CD8-positive, alpha-beta memory T cell (primary cell): Measurements from ENCODE around the gene ADI1. TPM values are rescaled to one million over a fixed set of nuclear protein-coding genes. Genes with fewer than 3 reads are reported as not detected.
A peak's percentile ranks its signal among the peaks of the same experiment; 100 is the strongest.
"Not testable (repeated sequence)": the region's sequence is repeated elsewhere in the genome, so short reads cannot be mapped to it uniquely, and the experiment has no call there.

Source experiments
- CTCF ChIA-PET: fragments of 350-600 bp; sonication (Branson Sonifier 250); formaldehyde crosslinking; loops from one replicate; lab custom pipeline; 2021; ENCODE audit warnings: antibody characterized with exemption; lab: Charles Lee
- POLR2A ChIA-PET: fragments of 350-600 bp; sonication (Branson Sonifier 250); formaldehyde crosslinking; loops from one replicate; lab custom pipeline; 2021; ENCODE audit warnings: antibody characterized with exemption; lab: Charles Lee
- DNase-seq, 5 donors: peaks; one replicate each; pipeline versions ENCODE4 v3.0.0 to v3.0.0-alpha.2; 2020 to 2022; ENCODE audit warnings: mixed read lengths in 1 of 5
- H3K27ac ChIP-seq: one replicate; pipeline ENCODE4 v1.7.0; 2013; ENCODE audit warnings: low read depth, mild to moderate bottlenecking, low read length, moderate library complexity
- H3K27me3 ChIP-seq: 2 replicates; pipeline ENCODE4 v1.7.0; 2013; ENCODE audit warnings: low read length, mild to moderate bottlenecking; ENCODE audit not compliant: insufficient read depth, poor library complexity, severe bottlenecking
- H3K36me3 ChIP-seq: 2 replicates; pipeline ENCODE4 v1.7.0; 2013; ENCODE audit warnings: mild to moderate bottlenecking, low read length, moderate library complexity; ENCODE audit not compliant: insufficient read depth
- H3K4me1 ChIP-seq: 2 replicates; pipeline ENCODE4 v1.7.0; 2013; ENCODE audit warnings: mild to moderate bottlenecking, low read length, moderate library complexity; ENCODE audit not compliant: insufficient read depth
- H3K4me3 ChIP-seq: 2 replicates; pipeline ENCODE4 v1.7.0; 2013; ENCODE audit warnings: mild to moderate bottlenecking, low read length
- H3K9me3 ChIP-seq: 2 replicates; pipeline ENCODE4 v1.7.0; 2013; ENCODE audit warnings: mild to moderate bottlenecking, low read length
- H3K27ac Mint-ChIP-seq, 8 donors: one replicate each; pipeline ENCODE4 v1.8.0; 2020 to 2021; ENCODE audit warnings: mixed read lengths in 8 of 8, mild to moderate bottlenecking in 6 of 8, inconsistent platforms in 3 of 8, moderate library complexity in 3 of 8
- H3K27me3 Mint-ChIP-seq, 2 donors: one replicate each; pipeline ENCODE4 v1.8.0; 2020 to 2021; ENCODE audit warnings: mixed read lengths in 2 of 2, mild to moderate bottlenecking in 1 of 2, moderate library complexity in 1 of 2
- H3K36me3 Mint-ChIP-seq, 3 donors: one replicate each; pipeline ENCODE4 v1.8.0; 2020 to 2021; ENCODE audit warnings: mixed read lengths in 3 of 3, inconsistent platforms in 1 of 3, mild to moderate bottlenecking in 1 of 3
- H3K4me1 Mint-ChIP-seq, 3 donors: one replicate each; pipeline ENCODE4 v1.8.0; 2020 to 2021; ENCODE audit warnings: mixed read lengths in 3 of 3, inconsistent platforms in 1 of 3, mild to moderate bottlenecking in 1 of 3
- H3K4me3 Mint-ChIP-seq, 7 donors: one replicate each; pipeline ENCODE4 v1.8.0; 2020 to 2021; ENCODE audit warnings: mixed read lengths in 7 of 7, mild to moderate bottlenecking in 6 of 7, moderate library complexity in 4 of 7, inconsistent platforms in 2 of 7
- H3K9me3 Mint-ChIP-seq, 5 donors: one replicate each; pipeline ENCODE4 v1.8.0; 2020 to 2022; ENCODE audit warnings: mixed read lengths in 5 of 5, mild to moderate bottlenecking in 3 of 5, moderate library complexity in 2 of 5, inconsistent platforms in 1 of 5
- polyA plus RNA-seq: library from polyadenylated mRNA; unstranded; fragments of 300-500 nt; fragmentation: Illumina TruSeq; gene quantifications from one replicate; pipeline ENCODE4 v1.2.3, GENCODE V29; 2021
- total RNA-seq, 2 experiments: library from RNA; stranded (reverse); gene quantifications; one replicate each; pipeline ENCODE4 v1.2.3, GENCODE V29; 2021

Gene ADI1
- total and polyA plus RNA-seq, 3 experiments from 2014 or later: 24.1 to 35.3 (median 33.0) TPM

DNA sequence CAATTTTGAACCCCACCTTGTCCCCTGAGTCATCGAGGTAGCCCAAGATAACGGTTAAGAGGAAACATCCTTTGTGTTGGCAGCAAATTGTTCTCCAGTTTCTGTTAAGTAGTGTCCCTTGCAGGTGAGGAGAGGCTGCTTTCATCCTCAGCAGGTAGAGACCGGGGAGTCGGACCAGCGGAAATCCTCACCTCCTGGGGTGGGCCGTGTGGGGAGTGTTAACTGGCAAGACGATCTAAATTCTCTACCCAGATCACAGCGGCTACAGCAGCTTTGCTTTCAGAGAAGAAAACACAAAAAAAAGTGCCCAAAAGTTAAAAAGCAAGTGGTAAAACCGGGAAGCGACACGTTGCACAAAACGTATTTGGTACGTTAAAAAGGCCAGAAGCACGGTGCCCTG is 63.2 kb downstream of the ADI1 start:
- no peak for DNase-seq
- Histone ChIP-seq H3K27ac (no peak overlapping the region), H3K4me3 (no peak overlapping the region), H3K27me3 (no peaks in the 10 kb centered on the region), H3K9me3 (no peaks in the 10 kb centered on the region), H3K4me1 (no peaks in the 10 kb centered on the region), H3K36me3 (peaks cover 25% of the 10 kb centered on the region)
- POLR2A ChIA-PET: no interaction called here
- H3K4me1 Mint-ChIP-seq: no peaks in the 10 kb centered on the region
- CTCF ChIA-PET: no interaction called here
- H3K36me3 Mint-ChIP-seq: peaks cover 13 to 82% (median 16%) of the 10 kb centered on the region in 3 donors
- no peaks in the 10 kb centered on the region for H3K27me3 Mint-ChIP-seq
- H3K27ac Mint-ChIP-seq: peak overlapping the region in 1 of 8 donors; percentile 29
- H3K9me3 Mint-ChIP-seq: no peaks in the 10 kb centered on the region
- no peak overlapping the region for H3K4me3 Mint-ChIP-seq

DNA sequence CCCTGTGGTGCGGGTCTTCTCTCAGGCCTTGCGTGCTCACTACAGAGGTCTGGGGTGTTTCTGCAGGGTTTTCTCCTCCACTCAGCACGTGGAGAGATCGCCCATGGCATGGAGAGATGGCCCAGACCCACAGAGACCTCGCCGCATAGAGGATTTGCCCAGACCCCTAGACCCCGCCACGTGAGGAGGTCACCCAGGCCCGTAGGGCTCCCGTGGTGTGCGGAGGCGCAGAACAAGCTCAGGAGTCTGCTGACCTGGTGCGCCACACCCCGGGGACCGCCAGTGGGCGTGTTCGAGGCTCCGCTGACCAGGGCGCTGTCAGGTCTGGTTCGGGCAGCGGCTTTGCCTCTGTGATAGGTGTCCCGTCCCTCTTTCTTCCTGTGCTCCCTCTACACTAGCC is 64.5 kb downstream of the ADI1 start:
- DNase-seq: no peak
- CTCF ChIA-PET: interaction anchor here (0.6 kb wide), 1 partner anchor 197 kb away, joined by 3 read pairs; no protein-coding TSS in a partner anchor
- Mint-ChIP-seq H3K9me3 (no peaks in the 10 kb centered on the region), H3K4me1 (no peaks in the 10 kb centered on the region), H3K27ac (peak overlapping the region in 1 of 8 donors; percentile 83), H3K27me3 (peaks cover 0 to 1% of the 10 kb centered on the region in 2 donors), H3K36me3 (peaks cover 16 to 84% (median 17%) of the 10 kb centered on the region in 3 donors), H3K4me3 (no peak overlapping the region)
- Histone ChIP-seq H3K4me3 (no peak overlapping the region), H3K4me1 (no peaks in the 10 kb centered on the region), H3K36me3 (peaks cover 25% of the 10 kb centered on the region), H3K27ac (no peak overlapping the region), H3K27me3 (no peaks in the 10 kb centered on the region), H3K9me3 (no peaks in the 10 kb centered on the region)
- POLR2A ChIA-PET: no interaction called here

DNA sequence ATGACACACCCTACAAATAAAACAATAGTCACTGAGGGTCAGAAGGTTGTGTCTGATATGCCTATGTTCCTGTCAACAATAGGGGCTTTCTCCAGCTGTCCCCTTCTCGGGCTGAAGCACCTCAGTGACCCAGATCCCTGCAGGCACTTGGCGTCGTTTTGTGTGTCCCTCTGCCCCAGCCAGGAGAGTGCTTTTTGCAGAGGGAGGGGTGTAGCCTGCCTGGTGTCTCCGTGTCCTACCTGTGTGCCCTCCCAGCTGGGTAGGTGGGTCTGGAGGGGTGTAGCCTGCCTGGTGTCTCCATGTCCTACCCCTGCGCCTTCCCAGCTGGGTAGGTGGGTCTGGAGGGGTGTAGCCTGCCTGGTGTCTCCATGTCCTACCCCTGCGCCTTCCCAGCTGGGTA is 65.3 kb downstream of the ADI1 start:
- H3K27ac ChIP-seq, H3K4me3 Mint-ChIP-seq, H3K9me3 Mint-ChIP-seq, H3K4me3 ChIP-seq, H3K4me1 ChIP-seq, H3K9me3 ChIP-seq, DNase-seq, H3K27me3 Mint-ChIP-seq, H3K4me1 Mint-ChIP-seq, H3K27me3 ChIP-seq, POLR2A ChIA-PET, H3K27ac Mint-ChIP-seq: not testable (repeated sequence)
- H3K36me3 Mint-ChIP-seq: peaks cover 16 to 86% (median 22%) of the 10 kb centered on the region in 3 donors
- CTCF ChIA-PET: interaction anchor here (0.6 kb wide), 1 partner anchor 198 kb away, joined by 3 read pairs; no protein-coding TSS in a partner anchor
- H3K36me3 ChIP-seq: peaks cover 32% of the 10 kb centered on the region

DNA sequence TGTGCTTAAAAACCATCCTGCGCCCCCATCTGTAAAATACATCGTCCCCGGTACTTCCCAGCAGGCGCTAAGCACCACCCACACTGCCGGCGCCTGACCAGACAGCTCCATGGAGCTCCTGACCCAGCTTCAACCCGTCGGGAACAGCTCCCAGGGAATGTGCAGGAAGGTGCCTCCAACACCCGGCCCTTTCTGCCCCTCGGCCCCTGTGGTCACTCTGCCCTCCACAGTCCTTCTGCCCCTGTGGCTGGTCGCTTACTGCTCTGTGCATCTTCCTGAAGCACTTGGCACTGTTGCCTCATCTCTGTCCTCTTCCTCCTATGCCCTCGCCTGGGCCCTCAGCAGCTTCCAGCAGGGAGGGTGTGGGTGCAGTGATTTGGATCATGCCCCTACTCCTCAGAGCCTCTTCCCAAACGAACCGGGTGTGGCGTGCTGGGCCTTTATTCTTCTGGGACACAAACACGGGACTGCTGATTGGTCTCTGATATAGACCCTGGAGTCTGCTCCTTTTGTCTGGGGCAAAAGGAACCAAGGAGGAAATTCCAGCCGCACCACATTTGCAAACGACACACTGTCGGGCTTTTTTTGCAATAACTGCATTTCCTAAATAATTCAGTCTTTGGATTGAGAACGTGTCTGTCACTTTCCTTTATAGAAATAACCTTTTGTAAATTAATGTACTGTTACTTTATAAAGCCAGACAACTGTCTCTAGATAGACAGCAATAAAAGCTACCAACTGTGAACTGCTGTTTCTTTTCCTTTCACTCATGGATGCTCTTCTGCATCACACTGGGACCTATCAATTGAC is 65.9 kb downstream of the ADI1 start:
- Mint-ChIP-seq H3K4me3 (no peak overlapping the region), H3K27me3 (peaks cover 0 to 1% of the 10 kb centered on the region in 2 donors)

DNA sequence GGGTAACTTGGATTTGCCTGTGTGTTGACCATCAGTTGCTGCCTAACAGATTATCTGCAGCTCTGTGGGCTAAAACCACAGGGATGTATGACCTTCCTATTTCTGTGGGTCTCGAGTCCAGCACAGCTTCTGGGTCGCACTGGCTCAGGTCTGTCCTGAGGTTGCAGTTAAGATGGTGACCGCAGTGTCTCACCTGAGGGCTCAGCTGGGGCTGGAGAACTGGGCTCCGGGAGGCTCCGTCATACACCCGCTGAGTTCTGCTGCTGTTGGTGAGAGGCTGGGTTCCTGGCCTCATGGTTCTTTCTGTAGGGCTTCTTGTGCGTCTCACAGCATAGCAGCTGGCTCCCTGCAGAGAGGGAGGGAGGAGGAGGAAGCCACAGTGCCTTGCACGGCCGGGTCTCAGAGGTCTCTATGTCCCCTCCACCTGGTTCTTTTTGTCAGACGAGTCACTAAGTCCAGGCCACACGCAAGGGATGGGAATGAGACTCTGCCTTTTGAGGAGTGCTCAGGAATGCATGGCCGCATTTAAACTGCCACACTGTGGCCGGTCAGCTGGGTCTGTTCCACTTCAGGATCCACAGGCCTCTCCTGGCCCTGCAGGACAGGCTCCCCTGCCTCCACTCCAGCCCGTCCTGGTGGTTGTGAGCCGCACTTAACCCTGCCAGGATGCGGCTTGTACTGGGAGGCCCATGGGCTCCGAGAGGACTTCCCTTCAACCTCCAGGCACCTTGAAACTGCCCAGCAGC is 67.2 kb downstream of the ADI1 start:
- no peak overlapping the region for H3K4me3 ChIP-seq
- Mint-ChIP-seq H3K9me3 (no peaks in the 10 kb centered on the region), H3K4me3 (no peak overlapping the region), H3K4me1 (no peaks in the 10 kb centered on the region), H3K36me3 (peaks cover 11 to 92% (median 24%) of the 10 kb centered on the region in 3 donors), H3K27ac (peak overlapping the region in 1 of 8 donors; percentile 63), H3K27me3 (peaks cover 0 to 1% of the 10 kb centered on the region in 2 donors)
- ChIA-PET CTCF (no interaction called here), POLR2A (no interaction called here)
- no peaks in the 10 kb centered on the region for H3K9me3 ChIP-seq
- no peaks in the 10 kb centered on the region for H3K27me3 ChIP-seq
- no peak for DNase-seq
- no peaks in the 10 kb centered on the region for H3K4me1 ChIP-seq
- peaks cover 33% of the 10 kb centered on the region for H3K36me3 ChIP-seq
- no peak overlapping the region for H3K27ac ChIP-seq

More for the DNA sequence above, 65.9 kb downstream of the ADI1 start:
- no peak for DNase-seq
- Mint-ChIP-seq H3K36me3 (peaks cover 13 to 85% (median 23%) of the 10 kb centered on the region in 3 donors), H3K9me3 (no peaks in the 10 kb centered on the region), H3K27ac (peak overlapping the region in 1 of 8 donors; percentile 82), H3K4me1 (no peaks in the 10 kb centered on the region)
- ChIA-PET POLR2A (no interaction called here), CTCF (no interaction called here)
- Histone ChIP-seq H3K4me1 (no peaks in the 10 kb centered on the region), H3K36me3 (peaks cover 30% of the 10 kb centered on the region), H3K27me3 (no peaks in the 10 kb centered on the region), H3K27ac (no peak overlapping the region), H3K9me3 (no peaks in the 10 kb centered on the region), H3K4me3 (no peak overlapping the region)

DNA sequence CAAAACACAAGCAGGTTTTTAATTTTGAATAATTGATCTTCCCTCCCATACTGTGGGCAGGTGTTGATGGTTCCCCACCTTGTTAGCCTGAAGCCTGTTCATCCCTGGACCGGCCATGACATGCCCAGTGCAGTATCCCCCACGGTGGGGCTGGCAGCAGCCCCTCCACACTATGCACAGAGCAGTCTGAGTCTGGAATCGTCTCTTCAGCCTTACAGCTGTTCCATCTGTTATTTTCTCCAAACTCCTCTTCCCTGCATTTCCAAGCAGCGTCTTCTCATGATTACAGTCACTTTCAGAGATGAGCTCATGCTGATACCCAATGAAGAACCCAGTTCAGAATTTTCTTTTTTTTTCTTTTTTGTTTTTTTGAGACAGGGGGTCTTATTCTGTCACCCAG is 68.2 kb downstream of the ADI1 start:
- peaks cover 10 to 93% (median 21%) of the 10 kb centered on the region in 3 donors for H3K36me3 Mint-ChIP-seq
- no peaks in the 10 kb centered on the region for H3K9me3 ChIP-seq
- ChIA-PET CTCF (interaction anchor here (1.1 kb wide), 1 partner anchor 11 kb away, joined by 3 read pairs; no protein-coding TSS in a partner anchor), POLR2A (no interaction called here)
- no peak overlapping the region for H3K27ac ChIP-seq
- H3K4me1 Mint-ChIP-seq: no peaks in the 10 kb centered on the region
- no peak overlapping the region for H3K4me3 ChIP-seq
- H3K4me3 Mint-ChIP-seq: no peak overlapping the region
- no peaks in the 10 kb centered on the region for H3K27me3 ChIP-seq
- peaks cover 32% of the 10 kb centered on the region for H3K36me3 ChIP-seq
- peak overlapping the region in 4 of 8 donors; percentile 39 to 61 (median 50) for H3K27ac Mint-ChIP-seq
- no peaks in the 10 kb centered on the region for H3K4me1 ChIP-seq
- DNase-seq: no peak
- H3K9me3 Mint-ChIP-seq: no peaks in the 10 kb centered on the region
- H3K27me3 Mint-ChIP-seq: peaks cover 0 to 1% of the 10 kb centered on the region in 2 donors

DNA sequence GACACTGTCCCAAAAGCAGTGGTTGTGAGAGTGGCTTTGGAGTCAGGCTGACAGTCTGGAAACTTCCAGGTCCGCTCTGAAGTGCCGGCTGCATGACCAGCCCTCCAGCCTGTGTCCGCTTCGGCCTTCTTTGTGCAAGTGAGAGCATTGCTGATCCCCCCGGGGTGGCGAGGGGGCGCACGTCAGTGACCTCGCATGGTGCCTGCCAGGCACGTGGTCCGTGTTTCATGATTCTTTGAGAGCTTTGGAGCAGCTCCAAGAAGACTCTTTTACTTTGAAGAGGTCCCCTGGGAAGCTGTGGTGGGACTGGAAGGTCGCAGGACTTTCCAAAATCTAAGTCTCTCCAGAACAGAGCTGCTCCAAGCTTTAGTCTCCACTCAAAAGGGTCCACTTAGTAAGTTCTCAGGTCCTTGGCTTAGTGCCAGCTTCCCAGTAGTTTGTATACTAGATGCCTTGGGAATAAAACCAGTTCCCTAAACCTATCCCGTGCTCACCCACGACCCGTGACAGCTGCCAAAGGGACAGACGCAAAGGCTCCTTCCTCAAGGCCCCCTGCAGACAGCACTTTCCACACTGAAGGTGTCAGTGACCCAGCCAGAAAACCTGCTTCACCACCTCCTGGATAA is 68.8 kb downstream of the ADI1 start:
- Histone ChIP-seq H3K27ac (no peak overlapping the region), H3K4me1 (no peaks in the 10 kb centered on the region), H3K9me3 (no peaks in the 10 kb centered on the region), H3K4me3 (no peak overlapping the region), H3K36me3 (peaks cover 32% of the 10 kb centered on the region), H3K27me3 (no peaks in the 10 kb centered on the region)
- no peak for DNase-seq
- peak overlapping the region in 2 of 8 donors; percentile 39 to 46 for H3K27ac Mint-ChIP-seq
- no peaks in the 10 kb centered on the region for H3K9me3 Mint-ChIP-seq
- ChIA-PET POLR2A (no interaction called here), CTCF (interaction anchor here (1.1 kb wide), 1 partner anchor 12 kb away, joined by 3 read pairs; no protein-coding TSS in a partner anchor)
- H3K27me3 Mint-ChIP-seq: peaks cover 0 to 1% of the 10 kb centered on the region in 2 donors
- no peaks in the 10 kb centered on the region for H3K4me1 Mint-ChIP-seq
- peaks cover 3 to 93% (median 18%) of the 10 kb centered on the region in 3 donors for H3K36me3 Mint-ChIP-seq
- peak overlapping the region in 1 of 7 donors; percentile 69 for H3K4me3 Mint-ChIP-seq
